ENCODE measurements around the gene SF3A1. TPM values are rescaled to one million over a fixed set of nuclear protein-coding genes. Genes with fewer than 3 reads are reported as not detected.

Gene SF3A1
- total and polyA plus RNA-seq, 2 donors (not counting 1 experiment from before 2014, with no cell fraction given), result 92.1 to 283 TPM

DNA sequence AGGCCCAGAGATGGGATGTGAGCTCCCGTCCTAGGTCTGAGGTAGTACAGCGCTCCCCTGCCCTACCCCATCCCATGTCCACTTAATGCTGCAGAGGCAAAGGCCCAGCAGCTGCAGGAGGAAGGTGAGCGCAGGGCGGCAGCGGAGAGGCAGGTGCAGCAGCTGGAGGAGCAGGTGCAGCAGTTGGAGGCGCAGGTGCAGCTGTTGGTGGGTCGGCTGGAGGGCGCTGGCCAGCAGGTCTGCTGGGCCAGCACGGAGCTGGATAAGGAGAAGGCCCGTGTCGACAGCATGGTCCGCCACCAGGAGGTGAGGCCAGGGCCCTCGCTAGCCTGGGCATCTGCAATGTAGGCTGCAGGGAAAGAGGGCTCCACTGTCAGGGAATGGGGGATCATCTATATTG lies 15.3 kb upstream of the SF3A1 start:
- H3K36me3 ChIP-seq (replicated peaks in 1 of 2; ENCODE audit: control extremely low read depth in 1 of 2, control insufficient read depth in 1 of 2, extremely low read depth in 1 of 2, insufficient read depth in 2 of 2, low read length in 1 of 2), result no peaks in the 10 kb centered on the region
- H3K4me1 ChIP-seq (ENCODE audit: control insufficient read depth in 2 of 2, insufficient read depth in 2 of 2, low read length in 2 of 2), result no peaks in the 10 kb centered on the region
- H3K4me2 ChIP-seq (replicated peaks; ENCODE audit: low read depth, low read length, poor library complexity, severe bottlenecking), result no peak overlapping the region
- no peaks in the 10 kb centered on the region for H3K79me2 ChIP-seq (ENCODE audit: control insufficient read depth, insufficient read depth, low read length)
- POLR2A ChIA-PET, result no interaction called here
- no peak for TF ChIP-seq EZH2 (IDR thresholded peaks at IDR 0.05; ENCODE audit: borderline replicate concordance, insufficient read depth, low read depth, low read length, poor library complexity, severe bottlenecking)
- TF ChIP-seq, protein P1, sequence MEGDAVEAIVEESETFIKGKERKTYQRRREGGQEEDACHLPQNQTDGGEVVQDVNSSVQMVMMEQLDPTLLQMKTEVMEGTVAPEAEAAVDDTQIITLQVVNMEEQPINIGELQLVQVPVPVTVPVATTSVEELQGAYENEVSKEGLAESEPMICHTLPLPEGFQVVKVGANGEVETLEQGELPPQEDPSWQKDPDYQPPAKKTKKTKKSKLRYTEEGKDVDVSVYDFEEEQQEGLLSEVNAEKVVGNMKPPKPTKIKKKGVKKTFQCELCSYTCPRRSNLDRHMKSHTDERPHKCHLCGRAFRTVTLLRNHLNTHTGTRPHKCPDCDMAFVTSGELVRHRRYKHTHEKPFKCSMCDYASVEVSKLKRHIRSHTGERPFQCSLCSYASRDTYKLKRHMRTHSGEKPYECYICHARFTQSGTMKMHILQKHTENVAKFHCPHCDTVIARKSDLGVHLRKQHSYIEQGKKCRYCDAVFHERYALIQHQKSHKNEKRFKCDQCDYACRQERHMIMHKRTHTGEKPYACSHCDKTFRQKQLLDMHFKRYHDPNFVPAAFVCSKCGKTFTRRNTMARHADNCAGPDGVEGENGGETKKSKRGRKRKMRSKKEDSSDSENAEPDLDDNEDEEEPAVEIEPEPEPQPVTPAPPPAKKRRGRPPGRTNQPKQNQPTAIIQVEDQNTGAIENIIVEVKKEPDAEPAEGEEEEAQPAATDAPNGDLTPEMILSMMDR (IDR thresholded peaks at IDR 0.05), result no peak
- no peak overlapping the region for H3K4me3 Mint-ChIP-seq
- no peaks in the 10 kb centered on the region for H3K27me3 ChIP-seq (replicated peaks in 1 of 4; ENCODE audit: control extremely low read depth in 1 of 4, control insufficient read depth in 3 of 4, insufficient read depth in 4 of 4, low read length in 3 of 4)
- H3K9me3 ChIP-seq (ENCODE audit: control extremely low read depth in 1 of 3, control insufficient read depth in 2 of 3, insufficient read depth in 1 of 3, low read length in 2 of 3), result no peaks in the 10 kb centered on the region
- no peaks in the 10 kb centered on the region for H4K20me1 ChIP-seq (ENCODE audit: control insufficient read depth, insufficient read depth, low read length, poor library complexity, severe bottlenecking)
- WGBS (ENCODE audit: insufficient coverage), result 96% methylated on average over 11 of the region's 13 CpGs
- H3K27ac Mint-ChIP-seq, result no peak overlapping the region
- ATAC-seq (ENCODE audit: low read depth) (no peak), DNase-seq (no peak)
- no peak overlapping the region for H2AFZ ChIP-seq (ENCODE audit: insufficient read depth, low read depth, low read length, poor library complexity, severe bottlenecking)
- no peak overlapping the region for H3K9ac ChIP-seq (ENCODE audit: low read length)
- no peaks in the 10 kb centered on the region for H3K4me1 Mint-ChIP-seq
- no peaks in the 10 kb centered on the region for H3K27me3 Mint-ChIP-seq
- intact Hi-C loops (cut with micrococcal nuclease), result no loop called here
- CTCF ChIA-PET, result no interaction called here
- no peak overlapping the region for H3K27ac ChIP-seq (ENCODE audit: low read length in 2 of 2)
- no peaks in the 10 kb centered on the region for H3K9me3 Mint-ChIP-seq (ENCODE audit: insufficient read depth)
- no peak overlapping the region for H3K4me3 ChIP-seq (ENCODE audit: control extremely low read depth in 1 of 5, extremely low read depth in 1 of 5, insufficient read depth in 1 of 5, low read depth in 2 of 5, low read length in 4 of 5)

DNA sequence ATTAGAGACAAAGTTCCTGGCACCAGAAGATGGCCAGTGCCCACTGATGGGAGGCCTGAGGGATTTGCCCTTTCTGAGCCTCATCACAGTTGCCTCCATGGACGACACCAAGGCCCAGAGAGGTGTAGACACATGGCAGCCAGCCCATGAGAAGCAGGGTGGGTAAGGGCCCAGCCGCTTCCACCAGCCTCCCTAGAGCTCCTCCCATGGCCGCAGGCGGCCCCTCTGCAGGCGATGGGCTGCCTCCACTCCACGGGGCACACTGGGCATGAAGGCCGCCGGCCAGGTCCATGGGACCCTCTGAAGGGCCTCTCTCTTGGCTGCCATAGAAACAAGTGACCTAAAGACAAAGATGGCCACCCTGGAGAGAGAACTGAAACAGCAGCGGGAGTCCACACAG lies 14.6 kb upstream of the SF3A1 start:
- intact Hi-C loops (cut with micrococcal nuclease), result no loop called here
- WGBS (ENCODE audit: insufficient coverage), result 96% methylated on average over 9 of the region's 9 CpGs
- Histone ChIP-seq H3K36me3 (replicated peaks in 1 of 2; ENCODE audit: control extremely low read depth in 1 of 2, control insufficient read depth in 1 of 2, extremely low read depth in 1 of 2, insufficient read depth in 2 of 2, low read length in 1 of 2) (no peaks in the 10 kb centered on the region), H3K79me2 (ENCODE audit: control insufficient read depth, insufficient read depth, low read length) (no peaks in the 10 kb centered on the region), H3K4me1 (ENCODE audit: control insufficient read depth in 2 of 2, insufficient read depth in 2 of 2, low read length in 2 of 2) (no peaks in the 10 kb centered on the region), H3K27me3 (replicated peaks in 1 of 4; ENCODE audit: control extremely low read depth in 1 of 4, control insufficient read depth in 3 of 4, insufficient read depth in 4 of 4, low read length in 3 of 4) (no peaks in the 10 kb centered on the region), H3K4me2 (replicated peaks; ENCODE audit: low read depth, low read length, poor library complexity, severe bottlenecking) (no peak overlapping the region), H3K9ac (ENCODE audit: low read length) (no peak overlapping the region), H3K4me3 (ENCODE audit: control extremely low read depth in 1 of 5, extremely low read depth in 1 of 5, insufficient read depth in 1 of 5, low read depth in 2 of 5, low read length in 4 of 5) (no peak overlapping the region), H4K20me1 (ENCODE audit: control insufficient read depth, insufficient read depth, low read length, poor library complexity, severe bottlenecking) (no peaks in the 10 kb centered on the region), H3K27ac (ENCODE audit: low read length in 2 of 2) (no peak overlapping the region), H3K9me3 (ENCODE audit: control extremely low read depth in 1 of 3, control insufficient read depth in 2 of 3, insufficient read depth in 1 of 3, low read length in 2 of 3) (no peaks in the 10 kb centered on the region), H2AFZ (ENCODE audit: insufficient read depth, low read depth, low read length, poor library complexity, severe bottlenecking) (no peak overlapping the region)
- no peaks in the 10 kb centered on the region for H3K4me1 Mint-ChIP-seq
- no peak overlapping the region for H3K27ac Mint-ChIP-seq
- TF ChIP-seq, protein P1 (IDR thresholded peaks at IDR 0.05), result no peak
- no peak for TF ChIP-seq EZH2 (IDR thresholded peaks at IDR 0.05; ENCODE audit: borderline replicate concordance, insufficient read depth, low read depth, low read length, poor library complexity, severe bottlenecking)
- no peaks in the 10 kb centered on the region for H3K27me3 Mint-ChIP-seq
- ChIA-PET CTCF (no interaction called here), POLR2A (no interaction called here)
- ATAC-seq (ENCODE audit: low read depth) (no peak), DNase-seq (no peak)
- H3K9me3 Mint-ChIP-seq (ENCODE audit: insufficient read depth), result no peaks in the 10 kb centered on the region
- no peak overlapping the region for H3K4me3 Mint-ChIP-seq

All from B cell (primary cell).